MM.1S (cell line): ENCODE results near the gene NET1.

Experiments used
- CTCF ChIP-seq: fragments of 300-600 bp; sonication (generic); IDR thresholded peaks from 2 replicates; pipeline ENCODE4 v1.5.1; 2016; ENCODE audit warnings: antibody characterized with exemption, low read length, mixed read lengths
- EZH2phosphoT487 ChIP-seq: fragments of 300-600 bp; sonication (generic); IDR thresholded peaks from 2 replicates; pipeline ENCODE4 v1.6.1; 2018; ENCODE audit warnings: antibody characterized with exemption, low read length

- TF ChIP-seq CTCF (no peak), EZH2phosphoT487 (no peak)
Observed at GRCh38 chr10:5373307-5373706, 39.0 kb upstream of the NET1 start.
